Fibroblast of villous mesenchyme (primary cell): Measurements from ENCODE around the gene MRM1. TPM values are rescaled to one million over a fixed set of nuclear protein-coding genes. Genes with fewer than 3 reads are reported as not detected.

Experiments used
- DNase-seq: peaks from one replicate; pipeline ENCODE4 v3.0.0-alpha.2; 2010; ENCODE audit warnings: low read depth
- H3K4me3 ChIP-seq: 2 replicates; pipeline ENCODE4 v1.5.1; 2011; ENCODE audit warnings: low read depth, mild to moderate bottlenecking, low read length
- total RNA-seq: library from RNA; depleted of rRNA; stranded (reverse); fragments of >200 nt; gene quantifications from 2 replicates; pipeline ENCODE4 v1.2.3, GENCODE V29; 2012
- TF ChIP-seq, protein P1 (sequence below): IDR thresholded peaks from 2 replicates; pipeline ENCODE4 v1.5.1; 2012; ENCODE audit warnings: low read depth, mild to moderate bottlenecking, low read length; ENCODE audit not compliant: insufficient read depth

MRM1 gene
- total RNA-seq, 1 donor = 4.7 TPM

DNA sequence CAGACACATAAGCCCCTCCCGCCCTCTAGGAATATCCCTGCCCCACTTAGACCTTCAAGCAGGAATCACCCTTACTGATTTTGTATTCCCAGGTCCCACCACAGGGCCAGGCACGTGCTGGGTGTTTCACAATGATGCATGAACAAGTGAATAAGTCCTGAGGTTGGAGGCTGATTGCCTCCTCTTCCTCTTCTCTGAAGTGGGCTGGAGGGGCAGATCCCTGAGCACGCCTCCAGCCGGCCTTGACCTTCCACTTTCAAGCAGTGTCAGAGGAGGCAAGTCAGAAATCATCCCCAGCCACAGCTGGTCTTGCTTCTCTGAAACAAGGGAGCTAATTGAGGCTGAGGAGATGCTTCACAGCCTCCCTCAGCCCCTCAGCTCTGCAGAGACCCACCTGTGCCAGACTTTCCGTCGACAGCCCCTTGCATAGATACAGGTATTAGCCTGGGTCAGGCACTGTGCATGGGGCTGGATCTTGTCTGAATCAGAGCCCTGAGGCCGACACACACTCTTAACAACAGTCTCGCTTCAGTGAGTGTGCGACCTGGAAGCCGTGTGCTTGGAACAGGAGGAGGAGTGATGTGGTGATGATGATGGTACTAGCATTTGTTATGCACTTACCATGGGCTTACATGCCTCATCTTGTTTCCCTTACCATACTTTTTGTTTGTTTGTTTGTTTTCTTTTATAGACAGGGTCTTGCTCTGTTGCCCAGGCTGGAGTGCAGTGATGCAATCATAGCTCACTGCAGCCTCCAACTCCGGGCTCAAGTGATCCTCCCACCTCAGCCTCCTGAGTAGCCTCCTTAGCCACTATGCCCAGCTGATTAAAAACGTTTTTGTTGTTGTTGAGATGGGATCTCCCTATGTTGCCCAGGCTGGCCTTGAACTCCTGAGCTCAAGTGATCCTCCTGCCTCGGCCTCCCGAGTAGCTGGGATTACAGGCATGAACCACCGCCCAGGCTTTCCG is 15.0 kb downstream of the MRM1 start:
- H3K4me3 ChIP-seq = no peak overlapping the region
- TF ChIP-seq, protein P1, sequence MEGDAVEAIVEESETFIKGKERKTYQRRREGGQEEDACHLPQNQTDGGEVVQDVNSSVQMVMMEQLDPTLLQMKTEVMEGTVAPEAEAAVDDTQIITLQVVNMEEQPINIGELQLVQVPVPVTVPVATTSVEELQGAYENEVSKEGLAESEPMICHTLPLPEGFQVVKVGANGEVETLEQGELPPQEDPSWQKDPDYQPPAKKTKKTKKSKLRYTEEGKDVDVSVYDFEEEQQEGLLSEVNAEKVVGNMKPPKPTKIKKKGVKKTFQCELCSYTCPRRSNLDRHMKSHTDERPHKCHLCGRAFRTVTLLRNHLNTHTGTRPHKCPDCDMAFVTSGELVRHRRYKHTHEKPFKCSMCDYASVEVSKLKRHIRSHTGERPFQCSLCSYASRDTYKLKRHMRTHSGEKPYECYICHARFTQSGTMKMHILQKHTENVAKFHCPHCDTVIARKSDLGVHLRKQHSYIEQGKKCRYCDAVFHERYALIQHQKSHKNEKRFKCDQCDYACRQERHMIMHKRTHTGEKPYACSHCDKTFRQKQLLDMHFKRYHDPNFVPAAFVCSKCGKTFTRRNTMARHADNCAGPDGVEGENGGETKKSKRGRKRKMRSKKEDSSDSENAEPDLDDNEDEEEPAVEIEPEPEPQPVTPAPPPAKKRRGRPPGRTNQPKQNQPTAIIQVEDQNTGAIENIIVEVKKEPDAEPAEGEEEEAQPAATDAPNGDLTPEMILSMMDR = no peak
- DNase-seq = no peak

DNA sequence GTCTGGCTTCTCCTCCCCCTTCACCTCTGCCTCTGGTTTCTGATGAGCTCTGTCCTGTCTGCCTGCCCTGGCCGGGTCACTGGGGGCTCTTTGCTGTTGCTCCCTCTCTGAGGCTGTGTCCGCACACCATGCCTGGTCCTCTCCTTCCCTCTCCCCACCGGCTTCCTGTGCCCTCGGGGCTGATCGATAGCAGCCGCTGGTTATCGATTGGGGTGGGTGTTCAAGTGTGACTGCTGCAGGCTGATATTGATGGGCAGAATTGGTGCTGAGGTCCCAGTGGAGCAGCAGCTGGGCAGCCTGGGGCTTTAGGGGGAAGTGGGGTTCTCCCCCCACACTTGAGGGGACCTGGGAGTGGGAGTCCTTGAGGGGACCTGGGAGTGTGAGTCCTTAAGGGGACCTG is 16.4 kb downstream of the MRM1 start:
- no peak overlapping the region for H3K4me3 ChIP-seq
- TF ChIP-seq, protein P1 = no peak
- DNase-seq = no peak

DNA sequence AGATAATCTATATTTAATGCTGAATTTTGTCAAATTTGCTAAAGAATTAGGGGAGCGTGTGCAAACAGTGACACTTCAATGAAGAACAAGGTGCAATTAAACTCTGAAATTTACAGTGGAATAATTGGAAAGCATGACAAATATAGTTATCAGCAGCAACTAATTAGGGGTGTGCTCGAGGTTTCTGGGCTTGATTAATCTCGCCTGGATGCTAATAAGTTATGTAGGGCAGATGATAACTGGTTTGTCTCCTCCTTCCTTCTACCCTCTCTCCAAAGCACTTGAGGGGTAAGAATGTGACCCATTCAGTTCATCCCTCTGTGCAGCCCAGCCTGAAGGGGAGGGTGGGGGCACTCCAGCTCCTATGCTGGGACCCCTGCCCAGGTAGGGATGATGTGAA is 21.9 kb downstream of the MRM1 start:
- TF ChIP-seq, protein P1 = no peak

DNA sequence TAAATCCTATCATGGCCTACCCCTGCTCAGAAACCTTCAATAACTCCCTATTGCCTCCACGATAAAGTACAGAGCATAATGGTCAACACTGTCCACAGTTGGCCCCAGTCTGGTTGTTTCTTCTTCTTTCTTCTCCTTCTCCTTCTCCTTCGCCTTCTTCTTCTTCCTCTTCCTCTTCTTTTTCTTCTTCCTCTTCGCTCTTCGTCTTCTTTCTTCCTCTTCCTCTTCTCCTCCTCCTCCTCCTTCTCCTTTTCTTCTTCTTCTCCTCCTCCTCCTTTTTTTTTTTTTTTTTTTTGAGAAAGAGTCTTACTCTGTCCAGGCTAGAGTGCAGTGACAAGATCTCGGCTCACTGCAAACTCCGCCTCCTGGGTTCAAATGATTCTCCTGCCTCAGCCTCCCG is 23.8 kb downstream of the MRM1 start:
- TF ChIP-seq, protein P1 = no peak
- no peak for DNase-seq
- H3K4me3 ChIP-seq = no peak overlapping the region

More for the DNA sequence above, 21.9 kb downstream of the MRM1 start:
- no peak overlapping the region for H3K4me3 ChIP-seq
- no peak for DNase-seq

DNA sequence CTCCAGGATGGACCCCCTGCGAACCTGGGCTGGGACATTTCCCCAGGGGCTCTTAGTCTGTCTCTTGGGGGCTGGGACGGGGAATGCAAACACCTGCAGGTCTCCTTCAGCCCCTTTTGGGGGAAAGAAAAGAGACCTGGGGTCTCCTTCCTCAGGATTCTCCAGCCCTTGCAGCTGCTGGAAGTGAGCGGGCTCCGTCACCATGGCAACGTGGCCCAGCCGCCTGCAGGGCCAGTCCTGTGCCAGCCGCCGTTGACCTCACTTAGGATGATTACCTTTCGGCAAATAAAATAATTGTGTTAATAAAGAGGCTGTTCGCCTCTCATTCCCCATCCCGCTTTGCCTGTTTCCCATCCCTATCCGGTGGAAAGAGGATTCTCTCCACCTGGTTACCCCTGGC is 25.7 kb downstream of the MRM1 start:
- no peak overlapping the region for H3K4me3 ChIP-seq
- DNase-seq = no peak
- TF ChIP-seq, protein P1 = no peak

DNA sequence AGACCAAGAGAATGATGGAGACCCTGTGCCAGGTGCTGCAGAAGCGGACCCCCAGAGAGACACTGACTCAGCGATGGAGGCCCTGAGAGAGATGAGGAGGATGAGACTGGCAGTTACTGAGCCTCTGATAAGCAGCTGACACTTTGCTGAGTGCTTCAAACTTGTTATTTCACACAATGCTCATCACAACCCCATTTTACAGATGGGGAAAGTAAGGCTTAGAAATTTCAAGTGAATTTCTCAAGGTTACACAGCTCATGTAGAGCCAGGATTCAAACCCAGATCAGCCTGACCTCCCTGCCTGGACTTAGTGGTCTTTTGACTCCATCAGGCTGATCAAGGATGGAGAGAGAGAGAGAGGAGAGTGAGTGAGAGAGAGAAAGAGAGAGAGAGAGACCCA is 27.2 kb downstream of the MRM1 start:
- TF ChIP-seq, protein P1 = no peak
- DNase-seq = no peak
- no peak overlapping the region for H3K4me3 ChIP-seq
